Nephron (organoid): Measurements from ENCODE around the gene COA1.

Experiments
- H3K27ac Mint-ChIP-seq, 3 experiments: 2 replicates each; pipeline ENCODE4 v1.8.0; 2020; ENCODE audit warnings: mixed read lengths in 3 of 3, mild to moderate bottlenecking in 2 of 3, moderate library complexity in 1 of 3
- H3K27me3 Mint-ChIP-seq: 2 replicates; pipeline ENCODE4 v1.8.0; 2021; ENCODE audit warnings: low read depth, mild to moderate bottlenecking, moderate library complexity, mixed read lengths
- H3K36me3 Mint-ChIP-seq: 2 replicates; pipeline ENCODE4 v1.8.0; 2020; ENCODE audit warnings: low read depth, mixed read lengths
- H3K4me1 Mint-ChIP-seq: 2 replicates; pipeline ENCODE4 v1.8.0; 2020; ENCODE audit warnings: mixed read lengths
- H3K4me3 Mint-ChIP-seq, 3 experiments: 2 replicates each; pipeline ENCODE4 v1.8.0; 2020; ENCODE audit warnings: mild to moderate bottlenecking in 3 of 3, mixed read lengths in 3 of 3, moderate library complexity in 2 of 3
- H3K9me3 Mint-ChIP-seq: 2 replicates; pipeline ENCODE4 v1.8.0; 2020; ENCODE audit warnings: mixed read lengths
- TF ChIP-seq, protein P1 (sequence below), 3 experiments: fragments of 200-600 bp; sonication (generic); IDR thresholded peaks; one replicate each; pipeline ENCODE4 v1.5.0; 2021; ENCODE audit warnings: antibody characterized with exemption in 3 of 3; ENCODE audit not compliant: unreplicated experiment in 3 of 3

Gene COA1

DNA sequence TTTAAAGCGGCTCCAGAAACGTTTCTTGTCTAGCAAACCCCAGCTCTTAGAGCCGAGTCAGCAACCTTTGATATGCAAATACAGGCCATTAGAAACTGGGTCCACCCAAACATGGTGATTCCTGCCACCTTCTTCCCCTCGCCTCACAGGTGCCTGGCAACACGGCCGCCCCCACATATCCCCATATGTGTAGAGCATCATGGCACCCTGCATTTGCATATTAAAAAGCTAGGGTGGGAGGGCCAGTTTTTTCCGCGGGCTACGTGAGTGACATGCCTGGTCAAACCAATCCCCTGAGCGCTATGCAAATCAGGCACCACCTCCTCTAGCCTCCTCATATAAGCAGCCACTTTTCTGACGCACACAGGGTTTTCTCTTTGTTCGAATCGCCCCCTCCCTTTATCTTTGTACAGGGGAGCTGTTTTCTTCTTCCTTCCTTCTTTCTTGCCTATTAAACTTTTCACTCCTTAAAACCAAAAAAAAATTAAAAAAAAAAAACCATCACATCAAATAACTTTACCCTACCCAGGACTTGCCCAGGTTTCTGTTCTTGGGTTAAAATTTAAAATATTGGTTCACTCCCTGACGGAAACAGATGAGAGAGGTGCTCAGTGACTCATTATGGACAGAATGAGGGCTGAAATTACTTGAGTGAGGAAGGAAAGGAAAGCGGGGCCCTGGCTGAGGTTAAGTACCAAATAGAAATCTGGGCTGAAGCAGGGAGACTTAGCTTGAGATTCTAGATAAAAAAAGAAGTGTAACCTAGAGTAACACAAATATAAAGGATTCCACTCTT is 59.8 kb downstream of the COA1 start:
- peaks cover 59% of the 10 kb centered on the region for H3K9me3 Mint-ChIP-seq
- no peak overlapping the region for H3K27ac Mint-ChIP-seq
- H3K36me3 Mint-ChIP-seq, result peaks cover 84% of the 10 kb centered on the region
- H3K4me3 Mint-ChIP-seq, result no peak overlapping the region
- TF ChIP-seq, protein P1, sequence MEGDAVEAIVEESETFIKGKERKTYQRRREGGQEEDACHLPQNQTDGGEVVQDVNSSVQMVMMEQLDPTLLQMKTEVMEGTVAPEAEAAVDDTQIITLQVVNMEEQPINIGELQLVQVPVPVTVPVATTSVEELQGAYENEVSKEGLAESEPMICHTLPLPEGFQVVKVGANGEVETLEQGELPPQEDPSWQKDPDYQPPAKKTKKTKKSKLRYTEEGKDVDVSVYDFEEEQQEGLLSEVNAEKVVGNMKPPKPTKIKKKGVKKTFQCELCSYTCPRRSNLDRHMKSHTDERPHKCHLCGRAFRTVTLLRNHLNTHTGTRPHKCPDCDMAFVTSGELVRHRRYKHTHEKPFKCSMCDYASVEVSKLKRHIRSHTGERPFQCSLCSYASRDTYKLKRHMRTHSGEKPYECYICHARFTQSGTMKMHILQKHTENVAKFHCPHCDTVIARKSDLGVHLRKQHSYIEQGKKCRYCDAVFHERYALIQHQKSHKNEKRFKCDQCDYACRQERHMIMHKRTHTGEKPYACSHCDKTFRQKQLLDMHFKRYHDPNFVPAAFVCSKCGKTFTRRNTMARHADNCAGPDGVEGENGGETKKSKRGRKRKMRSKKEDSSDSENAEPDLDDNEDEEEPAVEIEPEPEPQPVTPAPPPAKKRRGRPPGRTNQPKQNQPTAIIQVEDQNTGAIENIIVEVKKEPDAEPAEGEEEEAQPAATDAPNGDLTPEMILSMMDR (IDR thresholded peaks at IDR 0.05; ENCODE audit: unreplicated experiment in 3 of 3), result no peak
- no peaks in the 10 kb centered on the region for H3K4me1 Mint-ChIP-seq
- H3K27me3 Mint-ChIP-seq, result no peaks in the 10 kb centered on the region

DNA sequence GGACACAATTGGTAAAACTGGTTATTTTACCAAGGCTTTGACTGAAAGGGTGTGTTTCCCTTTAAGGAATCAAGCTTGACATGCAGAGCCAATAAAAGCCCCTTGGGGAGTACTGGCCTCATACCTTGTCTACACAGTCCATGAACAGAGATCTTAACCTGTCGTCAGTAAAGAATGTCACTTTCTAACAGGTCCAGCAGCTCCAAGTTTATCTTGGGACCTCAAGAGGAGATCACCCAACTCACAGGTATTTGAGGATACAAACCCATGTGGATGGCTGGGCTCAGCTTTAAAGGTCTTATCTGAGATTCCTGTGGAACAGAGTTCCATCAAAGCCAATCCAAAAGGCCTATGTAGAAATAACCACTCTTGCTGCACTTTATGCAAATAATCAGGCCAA is 61.3 kb downstream of the COA1 start:
- Mint-ChIP-seq H3K4me1 (no peaks in the 10 kb centered on the region), H3K9me3 (peaks cover 49% of the 10 kb centered on the region), H3K36me3 (peaks cover 83% of the 10 kb centered on the region), H3K27me3 (no peaks in the 10 kb centered on the region), H3K27ac (no peak overlapping the region), H3K4me3 (no peak overlapping the region)
- TF ChIP-seq, protein P1 (IDR thresholded peaks at IDR 0.05; ENCODE audit: unreplicated experiment in 3 of 3), result no peak

DNA sequence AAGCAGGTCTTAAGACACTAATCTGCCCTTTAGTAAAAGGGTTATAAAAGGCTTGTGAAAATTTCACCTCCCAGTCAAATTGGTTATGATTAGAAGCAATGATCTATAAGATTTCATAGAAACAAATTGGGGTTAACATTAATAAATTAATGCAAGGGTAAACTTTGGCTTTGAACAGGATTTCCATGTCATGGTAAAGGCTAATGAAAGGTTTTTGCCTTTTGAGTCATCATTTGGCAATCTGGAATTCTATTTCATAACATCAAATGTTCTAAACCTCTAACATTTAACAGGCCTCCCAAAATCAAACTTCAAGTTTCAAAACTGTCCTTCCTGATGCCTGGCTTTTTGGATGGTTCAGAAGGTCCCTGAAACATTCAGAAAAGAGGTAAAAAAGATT is 62.4 kb downstream of the COA1 start:
- Mint-ChIP-seq H3K9me3 (peaks cover 41% of the 10 kb centered on the region), H3K27ac (no peak overlapping the region), H3K4me1 (no peaks in the 10 kb centered on the region), H3K36me3 (peaks cover 78% of the 10 kb centered on the region), H3K4me3 (no peak overlapping the region), H3K27me3 (no peaks in the 10 kb centered on the region)
- TF ChIP-seq, protein P1 (IDR thresholded peaks at IDR 0.05; ENCODE audit: unreplicated experiment in 3 of 3), result no peak

- TF ChIP-seq, protein P1 (IDR thresholded peaks at IDR 0.05; ENCODE audit: unreplicated experiment in 3 of 3), result no peak
- H3K36me3 Mint-ChIP-seq, result peaks cover 63% of the 10 kb centered on the region
- H3K4me3 Mint-ChIP-seq, result no peak overlapping the region
- no peak overlapping the region for H3K27ac Mint-ChIP-seq
- H3K4me1 Mint-ChIP-seq, result no peaks in the 10 kb centered on the region
- no peaks in the 10 kb centered on the region for H3K27me3 Mint-ChIP-seq
- H3K9me3 Mint-ChIP-seq, result peaks cover 31% of the 10 kb centered on the region
Measured at GRCh38 chr7:43664681-43665080, 64.6 kb downstream of the COA1 start.

DNA sequence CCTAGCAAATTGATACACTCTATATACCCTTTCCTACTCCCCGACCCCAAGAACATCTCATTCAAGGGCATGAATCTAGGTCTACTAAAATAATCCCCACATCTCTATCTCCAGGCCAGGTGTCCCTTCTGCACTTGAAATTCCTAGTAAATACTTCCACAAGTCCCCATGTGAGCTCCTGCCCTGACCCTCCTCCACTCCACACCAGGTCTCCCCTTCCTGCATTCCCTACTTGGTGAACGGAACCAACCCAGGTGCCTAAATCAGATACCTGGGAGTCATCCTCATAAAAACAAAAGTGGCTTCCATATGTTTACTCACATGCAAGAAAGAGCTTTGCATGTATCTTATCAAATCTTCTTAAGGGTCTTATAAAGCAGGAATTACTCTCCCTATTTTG is 69.2 kb downstream of the COA1 start:
- Mint-ChIP-seq H3K36me3 (peaks cover 58% of the 10 kb centered on the region), H3K27me3 (no peaks in the 10 kb centered on the region), H3K9me3 (peaks cover 6% of the 10 kb centered on the region), H3K27ac (peak overlapping the region in 1 of 3 experiments; percentile 14), H3K4me3 (no peak overlapping the region), H3K4me1 (no peaks in the 10 kb centered on the region)
- TF ChIP-seq, protein P1 (IDR thresholded peaks at IDR 0.05; ENCODE audit: unreplicated experiment in 3 of 3), result no peak

DNA sequence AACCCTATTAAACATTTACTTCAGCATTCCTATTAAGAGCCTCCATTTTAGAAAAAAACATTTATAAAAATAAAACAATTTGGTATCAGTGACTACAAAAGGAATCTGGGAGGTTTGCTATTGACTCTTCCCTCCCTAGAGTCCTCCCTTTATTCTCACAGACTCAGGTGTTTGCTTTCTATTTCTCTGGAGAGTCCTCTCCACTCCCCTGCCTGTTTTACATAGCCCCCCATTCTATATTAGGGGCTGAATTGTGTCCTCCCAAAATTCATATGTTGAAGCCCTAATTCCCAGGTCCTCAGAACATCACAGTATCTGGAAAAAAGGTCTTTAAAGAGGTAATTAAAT is 69.8 kb downstream of the COA1 start:
- TF ChIP-seq, protein P1 (IDR thresholded peaks at IDR 0.05; ENCODE audit: unreplicated experiment in 3 of 3), result no peak
- no peaks in the 10 kb centered on the region for H3K4me1 Mint-ChIP-seq
- no peaks in the 10 kb centered on the region for H3K27me3 Mint-ChIP-seq

More for the DNA sequence above, 69.8 kb downstream of the COA1 start:
- Mint-ChIP-seq H3K27ac (peak overlapping the region in 1 of 3 experiments; percentile 37), H3K9me3 (peaks cover 4% of the 10 kb centered on the region), H3K36me3 (peaks cover 55% of the 10 kb centered on the region), H3K4me3 (no peak overlapping the region)
